A549 (cell line): ENCODE measurements around the gene MALRD1. TPM values are rescaled to one million over a fixed set of nuclear protein-coding genes. Genes with fewer than 3 reads are reported as not detected.

ENCODE experiments used
- ATAC-seq, 2 experiments: fragments of 200-7000 bp in 1 of 2; fragments of >200 bp in 1 of 2; cut with Nextera tagmentation in 1 of 2; cut with Tn5 transposase in 1 of 2; 3 replicates each; pipeline versions ENCODE4 v1.8.0 to v1.9.1; 2018 to 2020; ENCODE audit warnings: mild to moderate bottlenecking in 1 of 2, moderate library complexity in 1 of 2
- CTCF ChIA-PET: fragments of 300-600 bp; sonication (Branson Sonifier 250); formaldehyde crosslinking; extraction: SDS; loops from one replicate; lab custom pipeline; 2021; ENCODE audit warnings: antibody characterized with exemption, inconsistent platforms; lab: Yijun Ruan, JAX
- POLR2A ChIA-PET: fragments of 350-600 bp; formaldehyde crosslinking; extraction: SDS; loops from one replicate; lab custom pipeline; 2021; ENCODE audit warnings: antibody characterized with exemption, inconsistent platforms; lab: Yijun Ruan, JAX
- DNase-seq, 2 experiments: peaks; one replicate each; pipeline versions ENCODE4 v3.0.0 to v3.0.0-alpha.2; 2011 to 2016; ENCODE audit warnings: low read depth in 1 of 2, low spot score in 1 of 2
- FAIRE-seq: peaks from 2 replicates; lab custom pipeline; 2011; peaks lifted over from hg19 to GRCh38; lab: Jason Lieb, UNC
- H3K27ac ChIP-seq, 2 experiments: fragments of >200 bp; sonication (Bioruptor Twin); formaldehyde crosslinking; 3 replicates each; pipeline ENCODE4 v1.5.1; 2016 to 2017
- H3K4me1 ChIP-seq: fragments of >200 bp; sonication (Bioruptor Twin); formaldehyde crosslinking; 3 replicates; pipeline ENCODE4 v1.6.1; 2016
- H3K4me2 ChIP-seq: fragments of >200 bp; sonication (Bioruptor Twin); formaldehyde crosslinking; 3 replicates; pipeline ENCODE4 v1.6.1; 2016
- H3K4me3 ChIP-seq: fragments of >200 bp; sonication (Bioruptor Twin); formaldehyde crosslinking; 3 replicates; pipeline ENCODE4 v1.5.1; 2016
- H3K9me3 ChIP-seq: fragments of >200 bp; sonication (Bioruptor Twin); formaldehyde crosslinking; 3 replicates; pipeline ENCODE4 v1.6.1; 2016
- CBX8 ChIP-seq: fragments of 200-600 bp; sonication (generic); IDR thresholded peaks from 2 replicates; pipeline ENCODE4 v1.6.1; 2016
- EP300 ChIP-seq, 2 experiments: fragments of >200 bp; sonication (Bioruptor Twin); formaldehyde crosslinking; IDR thresholded peaks; 2 replicates in 1 of 2; 3 replicates in 1 of 2; pipeline ENCODE4 v1.6.1; 2016 to 2017
- FOSB ChIP-seq: fragments of 250-450 bp; sonication (Bioruptor Pico); IDR thresholded peaks from 2 replicates; pipeline ENCODE4 v1.5.0; 2020; ENCODE audit warnings: mild to moderate bottlenecking, moderate library complexity
- HDAC2 ChIP-seq: fragments of 200-600 bp; sonication (generic); IDR thresholded peaks from 2 replicates; pipeline ENCODE4 v1.6.1; 2016
- JUN ChIP-seq, 2 experiments: fragments of >200 bp; sonication (Bioruptor Twin); formaldehyde crosslinking; IDR thresholded peaks; 2 replicates in 1 of 2; 3 replicates in 1 of 2; pipeline ENCODE4 v1.6.1; 2016 to 2017
- JUNB ChIP-seq: fragments of >200 bp; sonication (Bioruptor Twin); formaldehyde crosslinking; IDR thresholded peaks from 2 replicates; pipeline ENCODE4 v1.6.1; 2016
- MAFK ChIP-seq: fragments of 450-650 bp; IDR thresholded peaks from 2 replicates; pipeline ENCODE4 v1.6.1; 2014; ENCODE audit not compliant: partially characterized antibody
- NFE2L2 ChIP-seq: fragments of 150-350 bp; conservative IDR thresholded peaks from 2 replicates; pipeline ENCODE4 v1.6.1; 2014; ENCODE audit warnings: low read length
- POLR2A ChIP-seq: IDR thresholded peaks from 2 replicates; pipeline ENCODE4 v1.6.1; 2012; ENCODE audit warnings: mild to moderate bottlenecking, low read length
- RAD21 ChIP-seq, 2 experiments: fragments of >200 bp in 1 of 2; sonication (Bioruptor Twin) in 1 of 2; formaldehyde crosslinking in 1 of 2; IDR thresholded peaks in 1 of 2; conservative IDR thresholded peaks in 1 of 2; 2 replicates in 1 of 2; 3 replicates in 1 of 2; pipeline ENCODE4 v1.6.1; 2012 to 2018; ENCODE audit warnings: inconsistent platforms in 1 of 2
- RCOR1 ChIP-seq: fragments of 150-350 bp; IDR thresholded peaks from 2 replicates; pipeline ENCODE4 v1.6.1; 2014; ENCODE audit warnings: antibody characterized with exemption, low read length, low read depth
- SMC3 ChIP-seq: fragments of >200 bp; sonication (Bioruptor Twin); formaldehyde crosslinking; IDR thresholded peaks from 3 replicates; pipeline ENCODE4 v1.6.1; 2018; ENCODE audit warnings: inconsistent platforms
- TFCP2L1 ChIP-seq: fragments of 250-450 bp; sonication (Bioruptor Pico); IDR thresholded peaks from 2 replicates; pipeline ENCODE4 v1.5.0; 2021; ENCODE audit warnings: mild to moderate bottlenecking
- TP53 ChIP-seq: fragments of 250-450 bp; sonication (Bioruptor Pico); IDR thresholded peaks from 2 replicates; pipeline ENCODE4 v1.5.0; 2021; ENCODE audit warnings: mild to moderate bottlenecking, moderate library complexity
- ZC3H11A ChIP-seq: fragments of 450-650 bp; IDR thresholded peaks from 2 replicates; pipeline ENCODE4 v1.6.1; 2014; ENCODE audit warnings: antibody characterized with exemption, mild to moderate bottlenecking
- ZFP36 ChIP-seq: fragments of 450-650 bp; IDR thresholded peaks from 2 replicates; pipeline ENCODE4 v1.6.1; 2014; ENCODE audit warnings: borderline replicate concordance; ENCODE audit not compliant: partially characterized antibody
- WGBS: methylation state at CpG from one replicate; pipeline ENCODE4 v1.1.6; 2017; ENCODE audit errors: missing lambda C conversion rate; 5-methylcytosine and 5-hydroxymethylcytosine counted together
- polyA plus RNA-seq, 4 experiments: library from polyadenylated mRNA; depleted of rRNA in 3 of 4; stranded (reverse); fragments of >200 nt; fragmentation: RNase III in 1 of 4; extraction: RNeasy Plus Mini Kit Qiagen cat#74134 plus additional on column Dnase treatment in 1 of 4; gene quantifications; 2 replicates in 3 of 4; 3 replicates in 1 of 4; pipeline ENCODE4 v1.2.3, GENCODE V29; 2011 to 2017
- TF ChIP-seq, protein P1 (sequence below): fragments of >200 bp; sonication (Bioruptor Twin); formaldehyde crosslinking; IDR thresholded peaks from 3 replicates; pipeline ENCODE4 v1.5.1; 2016
- TF ChIP-seq, protein P2 (sequence below): fragments of 250-450 bp; sonication (Bioruptor Pico); IDR thresholded peaks from 2 replicates; pipeline ENCODE4 v1.5.0; 2021; ENCODE audit warnings: mild to moderate bottlenecking, moderate library complexity, borderline replicate concordance
- TF ChIP-seq, protein P3 (sequence below): IDR thresholded peaks from 2 replicates; pipeline ENCODE4 v1.6.1; 2012
- TF ChIP-seq, protein P4 (sequence below): fragments of >200 bp; sonication (Bioruptor Twin); formaldehyde crosslinking; IDR thresholded peaks from 3 replicates; pipeline ENCODE4 v1.6.1; 2016
- TF ChIP-seq, protein P5 (sequence below): fragments of 150-350 bp; IDR thresholded peaks from 2 replicates; pipeline ENCODE4 v1.6.1; 2014; ENCODE audit warnings: low read depth, mild to moderate bottlenecking, low read length
- TF ChIP-seq, protein P6 (sequence below): fragments of 250-450 bp; sonication (Bioruptor Pico); IDR thresholded peaks from 2 replicates; pipeline ENCODE4 v1.5.0; 2020; ENCODE audit warnings: low read depth, mild to moderate bottlenecking, moderate library complexity

MALRD1 gene
- polyA plus RNA-seq, 2 of the 4 experiments (the other 2 are of a cell fraction): not detected

DNA sequence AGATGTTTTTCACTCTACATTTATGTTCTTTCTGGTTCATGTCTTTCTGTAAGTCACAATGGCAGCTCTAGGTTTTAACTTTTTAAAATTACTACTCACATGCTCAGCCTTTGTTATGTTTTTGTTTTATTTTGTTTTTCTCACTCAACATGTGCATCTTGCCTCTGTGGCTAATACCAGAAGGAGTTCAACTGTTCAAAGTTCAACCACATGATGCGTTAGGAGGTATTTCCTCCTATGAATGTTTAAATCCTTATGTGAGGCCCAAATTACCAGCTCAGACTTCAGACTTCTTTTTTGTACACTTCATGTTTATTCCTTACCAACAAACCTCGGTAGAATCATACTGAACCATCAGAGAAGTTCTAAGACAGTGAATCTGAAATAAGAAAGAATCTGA is 151.6 kb downstream of the MALRD1 start:
- FAIRE-seq (no peak), DNase-seq (no peak), ATAC-seq (no peak)
- Histone ChIP-seq H3K9me3 (no peaks in the 10 kb centered on the region), H3K27ac (no peak overlapping the region), H3K4me1 (no peaks in the 10 kb centered on the region), H3K4me3 (no peak overlapping the region), H3K4me2 (no peak overlapping the region)
- 10% methylated on average over 2 of the region's 2 CpGs for WGBS
- ChIA-PET POLR2A (no interaction called here), CTCF (interaction anchor here (1.5 kb wide), 1 partner anchor 25 kb away, joined by 3 read pairs; no protein-coding TSS in a partner anchor)
- TF ChIP-seq HDAC2: no peak
- TF ChIP-seq, protein P1, sequence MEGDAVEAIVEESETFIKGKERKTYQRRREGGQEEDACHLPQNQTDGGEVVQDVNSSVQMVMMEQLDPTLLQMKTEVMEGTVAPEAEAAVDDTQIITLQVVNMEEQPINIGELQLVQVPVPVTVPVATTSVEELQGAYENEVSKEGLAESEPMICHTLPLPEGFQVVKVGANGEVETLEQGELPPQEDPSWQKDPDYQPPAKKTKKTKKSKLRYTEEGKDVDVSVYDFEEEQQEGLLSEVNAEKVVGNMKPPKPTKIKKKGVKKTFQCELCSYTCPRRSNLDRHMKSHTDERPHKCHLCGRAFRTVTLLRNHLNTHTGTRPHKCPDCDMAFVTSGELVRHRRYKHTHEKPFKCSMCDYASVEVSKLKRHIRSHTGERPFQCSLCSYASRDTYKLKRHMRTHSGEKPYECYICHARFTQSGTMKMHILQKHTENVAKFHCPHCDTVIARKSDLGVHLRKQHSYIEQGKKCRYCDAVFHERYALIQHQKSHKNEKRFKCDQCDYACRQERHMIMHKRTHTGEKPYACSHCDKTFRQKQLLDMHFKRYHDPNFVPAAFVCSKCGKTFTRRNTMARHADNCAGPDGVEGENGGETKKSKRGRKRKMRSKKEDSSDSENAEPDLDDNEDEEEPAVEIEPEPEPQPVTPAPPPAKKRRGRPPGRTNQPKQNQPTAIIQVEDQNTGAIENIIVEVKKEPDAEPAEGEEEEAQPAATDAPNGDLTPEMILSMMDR: no peak
- TF ChIP-seq, protein P2, sequence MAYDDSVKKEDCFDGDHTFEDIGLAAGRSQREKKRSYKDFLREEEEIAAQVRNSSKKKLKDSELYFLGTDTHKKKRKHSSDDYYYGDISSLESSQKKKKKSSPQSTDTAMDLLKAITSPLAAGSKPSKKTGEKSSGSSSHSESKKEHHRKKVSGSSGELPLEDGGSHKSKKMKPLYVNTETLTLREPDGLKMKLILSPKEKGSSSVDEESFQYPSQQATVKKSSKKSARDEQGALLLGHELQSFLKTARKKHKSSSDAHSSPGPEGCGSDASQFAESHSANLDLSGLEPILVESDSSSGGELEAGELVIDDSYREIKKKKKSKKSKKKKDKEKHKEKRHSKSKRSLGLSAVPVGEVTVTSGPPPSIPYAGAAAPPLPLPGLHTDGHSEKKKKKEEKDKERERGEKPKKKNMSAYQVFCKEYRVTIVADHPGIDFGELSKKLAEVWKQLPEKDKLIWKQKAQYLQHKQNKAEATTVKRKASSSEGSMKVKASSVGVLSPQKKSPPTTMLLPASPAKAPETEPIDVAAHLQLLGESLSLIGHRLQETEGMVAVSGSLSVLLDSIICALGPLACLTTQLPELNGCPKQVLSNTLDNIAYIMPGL: no peak
- no peak for TF ChIP-seq ZFP36
- TF ChIP-seq, protein P3, sequence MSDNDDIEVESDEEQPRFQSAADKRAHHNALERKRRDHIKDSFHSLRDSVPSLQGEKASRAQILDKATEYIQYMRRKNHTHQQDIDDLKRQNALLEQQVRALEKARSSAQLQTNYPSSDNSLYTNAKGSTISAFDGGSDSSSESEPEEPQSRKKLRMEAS: no peak
- TF ChIP-seq NFE2L2: no peak
- TF ChIP-seq, protein P4, sequence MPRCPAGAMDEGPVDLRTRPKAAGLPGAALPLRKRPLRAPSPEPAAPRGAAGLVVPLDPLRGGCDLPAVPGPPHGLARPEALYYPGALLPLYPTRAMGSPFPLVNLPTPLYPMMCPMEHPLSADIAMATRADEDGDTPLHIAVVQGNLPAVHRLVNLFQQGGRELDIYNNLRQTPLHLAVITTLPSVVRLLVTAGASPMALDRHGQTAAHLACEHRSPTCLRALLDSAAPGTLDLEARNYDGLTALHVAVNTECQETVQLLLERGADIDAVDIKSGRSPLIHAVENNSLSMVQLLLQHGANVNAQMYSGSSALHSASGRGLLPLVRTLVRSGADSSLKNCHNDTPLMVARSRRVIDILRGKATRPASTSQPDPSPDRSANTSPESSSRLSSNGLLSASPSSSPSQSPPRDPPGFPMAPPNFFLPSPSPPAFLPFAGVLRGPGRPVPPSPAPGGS: no peak
- TF ChIP-seq SMC3: no peak
- no peak for TF ChIP-seq JUNB
- no peak for TF ChIP-seq EP300 (IDR thresholded peaks at IDR 0.05)
- no peak for TF ChIP-seq FOSB (CRISPR knock-in tag)

DNA sequence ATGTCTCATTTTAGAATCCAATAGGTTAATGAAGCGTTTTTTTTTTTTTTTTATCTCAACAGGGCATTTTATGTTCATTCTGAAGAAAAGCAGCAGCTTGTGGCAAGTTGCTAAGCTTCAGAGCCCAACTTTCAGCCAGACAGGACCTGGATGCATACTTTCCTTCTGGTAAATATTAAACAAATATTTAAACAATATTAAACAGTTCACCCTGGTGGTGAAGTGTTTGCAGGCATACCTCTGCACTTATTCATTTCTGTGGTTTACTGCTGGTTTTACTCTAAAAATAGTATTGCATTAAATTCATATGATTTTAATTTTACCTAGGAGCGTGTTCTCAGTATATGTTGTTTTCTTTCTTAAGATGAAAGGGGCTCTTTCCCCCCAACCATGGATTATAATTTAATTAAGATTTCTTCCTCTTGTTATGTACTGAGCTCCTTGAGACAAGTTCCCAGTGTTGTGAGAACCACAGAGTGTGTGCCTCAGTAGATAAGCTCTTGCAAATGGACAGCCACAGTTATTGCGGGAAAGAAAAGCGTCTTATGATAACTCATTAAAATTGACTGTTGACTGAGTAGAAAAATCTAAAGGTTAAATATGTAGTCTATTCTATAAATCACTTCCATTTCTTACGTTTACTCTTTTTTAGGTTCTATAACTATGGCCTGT is 155.8 kb downstream of the MALRD1 start:
- FAIRE-seq: no peak
- CTCF ChIA-PET: interaction anchor here (1.1 kb wide), 1 partner anchor 12 kb away, joined by 3 read pairs; no protein-coding TSS in a partner anchor
- WGBS: 30% methylated on average over 5 of the region's 5 CpGs

More for the DNA sequence above, 155.8 kb downstream of the MALRD1 start:
- no peak overlapping the region for H3K27ac ChIP-seq
- no peak for DNase-seq
- POLR2A ChIA-PET: no interaction called here
- no peaks in the 10 kb centered on the region for H3K9me3 ChIP-seq
- H3K4me3 ChIP-seq: no peak overlapping the region
- no peak overlapping the region for H3K4me2 ChIP-seq
- no peaks in the 10 kb centered on the region for H3K4me1 ChIP-seq
- TF ChIP-seq, protein P1: no peak
- TF ChIP-seq RCOR1: no peak
- TF ChIP-seq MAFK: no peak
- no peak for TF ChIP-seq CBX8
- TF ChIP-seq FOSB (CRISPR knock-in tag): no peak
- TF ChIP-seq JUN (IDR thresholded peaks at IDR 0.05): no peak
- TF ChIP-seq ZC3H11A: no peak
- TF ChIP-seq, protein P3: no peak
- no peak for TF ChIP-seq NFE2L2
- TF ChIP-seq POLR2A: no peak
- TF ChIP-seq, protein P5, sequence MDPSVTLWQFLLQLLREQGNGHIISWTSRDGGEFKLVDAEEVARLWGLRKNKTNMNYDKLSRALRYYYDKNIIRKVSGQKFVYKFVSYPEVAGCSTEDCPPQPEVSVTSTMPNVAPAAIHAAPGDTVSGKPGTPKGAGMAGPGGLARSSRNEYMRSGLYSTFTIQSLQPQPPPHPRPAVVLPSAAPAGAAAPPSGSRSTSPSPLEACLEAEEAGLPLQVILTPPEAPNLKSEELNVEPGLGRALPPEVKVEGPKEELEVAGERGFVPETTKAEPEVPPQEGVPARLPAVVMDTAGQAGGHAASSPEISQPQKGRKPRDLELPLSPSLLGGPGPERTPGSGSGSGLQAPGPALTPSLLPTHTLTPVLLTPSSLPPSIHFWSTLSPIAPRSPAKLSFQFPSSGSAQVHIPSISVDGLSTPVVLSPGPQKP: no peak
- TF ChIP-seq, protein P6, sequence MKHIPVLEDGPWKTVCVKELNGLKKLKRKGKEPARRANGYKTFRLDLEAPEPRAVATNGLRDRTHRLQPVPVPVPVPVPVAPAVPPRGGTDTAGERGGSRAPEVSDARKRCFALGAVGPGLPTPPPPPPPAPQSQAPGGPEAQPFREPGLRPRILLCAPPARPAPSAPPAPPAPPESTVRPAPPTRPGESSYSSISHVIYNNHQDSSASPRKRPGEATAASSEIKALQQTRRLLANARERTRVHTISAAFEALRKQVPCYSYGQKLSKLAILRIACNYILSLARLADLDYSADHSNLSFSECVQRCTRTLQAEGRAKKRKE (CRISPR knock-in tag): no peak
- no peak for TF ChIP-seq TFCP2L1 (CRISPR knock-in tag)
- TF ChIP-seq RAD21 (conservative IDR thresholded peaks at IDR 0.05 in 1 of 2, IDR thresholded peaks at IDR 0.05 in 1 of 2): no peak
- TF ChIP-seq TP53 (CRISPR knock-in tag): no peak
- TF ChIP-seq, all 56 proteins: peak for 0
- no peak for ATAC-seq
